Thoracic aorta (tissue), 2 donors: ENCODE measurements around the gene MED28. TPM values are rescaled to one million over a fixed set of nuclear protein-coding genes. Genes with fewer than 3 reads are reported as not detected.

Experiments used
- ATAC-seq: fragments of 150-250 bp; one replicate; pipeline ENCODE4 v1.8.0; 2017; ENCODE audit warnings: low read depth; ENCODE audit not compliant: insufficient number of reproducible peaks, low FRiP score
- DNase-seq: peaks from one replicate; pipeline ENCODE4 v3.0.0-alpha.2; 2020; ENCODE audit warnings: low spot score
- H3K27ac ChIP-seq, 2 donors: fragments of 200-600 bp; sonication (generic); 1 replicate in 1 of 2; 2 replicates in 1 of 2; pipeline ENCODE4 v1.5.1; 2016; ENCODE audit warnings: mild to moderate bottlenecking in 2 of 2, moderate library complexity in 2 of 2
- H3K27me3 ChIP-seq: fragments of 200-600 bp; sonication (generic); replicated peaks from 2 replicates; pipeline ENCODE4 v1.6.0; 2016; ENCODE audit warnings: mild to moderate bottlenecking; ENCODE audit not compliant: insufficient read depth
- H3K36me3 ChIP-seq: fragments of 200-600 bp; sonication (generic); one replicate; pipeline ENCODE4 v1.5.1; 2016
- H3K4me1 ChIP-seq, 2 donors: fragments of 200-600 bp; sonication (generic); 1 replicate in 1 of 2; 2 replicates in 1 of 2; pipeline versions ENCODE4 v1.5.1 to v1.6.0; 2016; ENCODE audit warnings: low read depth in 2 of 2, mild to moderate bottlenecking in 1 of 2; ENCODE audit not compliant: control insufficient read depth in 1 of 2
- H3K4me3 ChIP-seq: fragments of 200-600 bp; sonication (generic); 2 replicates; pipeline ENCODE4 v1.5.1; 2016; ENCODE audit warnings: mild to moderate bottlenecking
- H3K9me3 ChIP-seq: fragments of 200-600 bp; sonication (generic); 2 replicates; pipeline ENCODE4 v1.5.1; 2016
- CTCF ChIP-seq: fragments of 200-600 bp; sonication (generic); IDR thresholded peaks from one replicate; pipeline ENCODE4 v1.5.1; 2019; ENCODE audit warnings: antibody characterized with exemption
- total RNA-seq, 2 donors: library from RNA; depleted of rRNA; stranded (reverse); fragments of >200 nt; gene quantifications; one replicate each; pipeline versions ENCODE4 v1.1.0 to v1.2.3, GENCODE V29; 2016

Gene MED28
- total RNA-seq, 2 donors from 2014 or later = 14.5 to 22.8 TPM

- Histone ChIP-seq H3K36me3 (peaks cover 43% of the 10 kb centered on the region), H3K27ac (no peak overlapping the region), H3K4me3 (no peak overlapping the region), H3K27me3 (no peaks in the 10 kb centered on the region), H3K9me3 (no peaks in the 10 kb centered on the region), H3K4me1 (peaks cover 0 to 10% of the 10 kb centered on the region in 2 donors)
- DNase-seq = no peak
- no peak for TF ChIP-seq CTCF
- no peak for ATAC-seq
Observed at GRCh38 chr4:17597517-17597916, 16.9 kb upstream of the MED28 start.

GRCh38 chr4:17599826-17600225 is 14.6 kb upstream of the MED28 start:
- Histone ChIP-seq H3K4me3 (no peak overlapping the region), H3K9me3 (no peaks in the 10 kb centered on the region), H3K27ac (peak overlapping the region; percentile 9 to 46), H3K36me3 (peaks cover 32% of the 10 kb centered on the region), H3K4me1 (peaks cover 0 to 10% of the 10 kb centered on the region in 2 donors), H3K27me3 (no peaks in the 10 kb centered on the region)
- no peak for DNase-seq
- TF ChIP-seq CTCF = no peak
- no peak for ATAC-seq

DNA sequence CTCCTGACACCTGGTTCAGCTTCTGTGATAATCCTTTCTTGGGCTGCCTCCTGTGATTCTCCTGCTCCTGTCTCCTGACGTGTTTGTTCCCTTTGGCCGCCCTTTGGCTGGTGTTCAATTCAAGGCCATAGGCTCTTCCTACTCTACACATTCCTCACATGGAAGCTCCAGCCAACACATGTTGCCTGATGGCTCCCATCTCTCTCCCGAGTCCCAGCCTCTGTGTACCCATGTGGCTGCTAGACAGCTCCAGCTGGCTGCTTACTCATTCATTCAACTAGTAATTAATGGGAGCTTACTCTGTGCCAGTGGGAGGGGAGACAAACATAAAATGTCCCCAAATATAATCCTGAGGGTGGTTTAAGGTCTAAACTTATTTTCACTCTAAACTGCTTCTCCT is 9.2 kb upstream of the MED28 start:
- DNase-seq (no peak), ATAC-seq (no peak)
- Histone ChIP-seq H3K27ac (no peak overlapping the region), H3K36me3 (peaks cover 21% of the 10 kb centered on the region), H3K4me1 (peaks cover 0 to 3% of the 10 kb centered on the region in 2 donors), H3K4me3 (no peak overlapping the region), H3K9me3 (no peaks in the 10 kb centered on the region), H3K27me3 (no peaks in the 10 kb centered on the region)
- no peak for TF ChIP-seq CTCF

GRCh38 chr4:17613761-17614415 is 553 bp upstream of the MED28 start:
- H3K27ac ChIP-seq = peak overlapping the region; percentile 70 to 90
- ATAC-seq = peak; percentile 85
- DNase-seq = no peak
- H3K4me1 ChIP-seq = peaks cover 21 to 37% of the 10 kb centered on the region in 2 donors
- no peaks in the 10 kb centered on the region for H3K9me3 ChIP-seq
- H3K4me3 ChIP-seq = peak overlapping the region; percentile 90
- H3K27me3 ChIP-seq = no peaks in the 10 kb centered on the region
- H3K36me3 ChIP-seq = no peaks in the 10 kb centered on the region
- TF ChIP-seq CTCF = no peak

- Histone ChIP-seq H3K36me3 (peaks cover 14% of the 10 kb centered on the region), H3K4me1 (peaks cover 24 to 47% of the 10 kb centered on the region in 2 donors)
- ATAC-seq = no peak
Observed at GRCh38 chr4:17616283-17616682, 1.8 kb downstream of the MED28 start.

More at GRCh38 chr4:17616283-17616682, 1.8 kb downstream of the MED28 start:
- TF ChIP-seq CTCF = no peak
- no peak for DNase-seq
- H3K4me3 ChIP-seq = peak overlapping the region; percentile 90
- no peaks in the 10 kb centered on the region for H3K27me3 ChIP-seq
- no peak overlapping the region for H3K27ac ChIP-seq
- H3K9me3 ChIP-seq = no peaks in the 10 kb centered on the region
